GM18507 (cell line): ENCODE results near the gene TEX19.
"Not testable (repeated sequence)": the region's sequence is repeated elsewhere in the genome, so short reads cannot be mapped to it uniquely, and the experiment has no call there.

Experiments used
- DNase-seq: peaks from one replicate; pipeline ENCODE4 v3.0.0; 2011; ENCODE audit warnings: low read depth; ENCODE audit not compliant: insufficient read length; ENCODE audit errors: extremely low spot score
- FAIRE-seq: peaks from 2 replicates; lab custom pipeline; 2011; peaks lifted over from hg19 to GRCh38; lab: Jason Lieb, UNC

TEX19 gene

DNA sequence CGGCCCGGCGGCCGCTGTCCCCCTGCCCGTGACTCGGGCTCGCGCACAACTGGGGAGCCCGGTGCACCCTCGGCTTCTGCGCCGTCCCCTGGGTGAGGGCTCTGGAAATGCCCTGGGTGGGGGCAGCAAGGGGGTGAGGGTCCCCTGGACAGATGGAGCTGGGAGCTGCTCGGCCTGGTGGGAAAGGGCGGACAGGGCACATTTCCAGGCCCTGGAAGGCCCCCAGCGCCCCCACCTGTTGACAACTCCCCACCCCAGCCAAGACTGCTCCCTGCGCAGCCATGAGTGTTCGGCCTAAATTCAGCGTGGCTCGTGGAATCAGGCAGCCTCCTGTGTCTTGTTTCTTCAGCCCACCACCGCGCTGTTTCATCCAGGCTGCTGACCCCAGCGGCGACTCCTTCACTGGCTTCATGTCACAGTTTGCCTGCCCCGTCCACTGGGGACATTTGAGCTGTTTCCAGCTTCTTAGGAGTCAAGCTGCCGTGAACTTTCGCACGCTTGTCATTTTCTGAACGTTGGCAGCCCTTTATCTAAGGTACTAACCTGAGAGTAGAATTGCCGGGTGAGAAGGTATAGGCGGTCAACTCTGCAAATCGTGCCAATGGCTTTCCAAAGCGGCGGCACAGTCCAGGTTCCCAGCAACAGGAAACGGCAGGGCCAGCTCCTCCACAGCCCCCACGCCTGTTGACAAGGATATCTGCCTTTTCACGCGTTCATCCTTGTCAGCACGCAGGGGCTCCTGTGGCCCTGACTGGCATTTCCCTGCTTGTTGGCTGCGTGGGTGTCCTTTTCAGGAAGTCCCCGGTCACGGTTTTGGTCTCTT is 13.4 kb downstream of the TEX19 start:
- FAIRE-seq (no peak), DNase-seq (no peak)

DNA sequence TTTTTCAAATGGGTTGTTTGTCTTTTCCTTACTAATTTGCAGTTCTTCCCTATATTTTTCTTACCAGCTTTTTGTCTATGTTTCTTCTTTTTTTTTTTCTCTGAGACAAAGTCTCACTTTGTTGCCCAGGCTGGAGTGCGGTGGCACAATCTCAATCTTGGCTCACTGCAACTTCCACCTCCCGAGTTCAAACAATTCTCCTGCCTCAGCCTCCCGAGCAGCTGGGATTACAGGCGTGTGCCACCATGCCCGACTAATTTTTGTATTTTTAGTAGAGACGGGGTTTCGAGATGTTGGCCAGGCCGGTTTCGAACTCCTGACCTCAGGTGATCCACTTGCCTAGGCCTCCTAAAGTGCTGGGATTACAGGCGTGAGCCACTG is 14.0 kb downstream of the TEX19 start:
- not testable (repeated sequence) for DNase-seq, FAIRE-seq

DNA sequence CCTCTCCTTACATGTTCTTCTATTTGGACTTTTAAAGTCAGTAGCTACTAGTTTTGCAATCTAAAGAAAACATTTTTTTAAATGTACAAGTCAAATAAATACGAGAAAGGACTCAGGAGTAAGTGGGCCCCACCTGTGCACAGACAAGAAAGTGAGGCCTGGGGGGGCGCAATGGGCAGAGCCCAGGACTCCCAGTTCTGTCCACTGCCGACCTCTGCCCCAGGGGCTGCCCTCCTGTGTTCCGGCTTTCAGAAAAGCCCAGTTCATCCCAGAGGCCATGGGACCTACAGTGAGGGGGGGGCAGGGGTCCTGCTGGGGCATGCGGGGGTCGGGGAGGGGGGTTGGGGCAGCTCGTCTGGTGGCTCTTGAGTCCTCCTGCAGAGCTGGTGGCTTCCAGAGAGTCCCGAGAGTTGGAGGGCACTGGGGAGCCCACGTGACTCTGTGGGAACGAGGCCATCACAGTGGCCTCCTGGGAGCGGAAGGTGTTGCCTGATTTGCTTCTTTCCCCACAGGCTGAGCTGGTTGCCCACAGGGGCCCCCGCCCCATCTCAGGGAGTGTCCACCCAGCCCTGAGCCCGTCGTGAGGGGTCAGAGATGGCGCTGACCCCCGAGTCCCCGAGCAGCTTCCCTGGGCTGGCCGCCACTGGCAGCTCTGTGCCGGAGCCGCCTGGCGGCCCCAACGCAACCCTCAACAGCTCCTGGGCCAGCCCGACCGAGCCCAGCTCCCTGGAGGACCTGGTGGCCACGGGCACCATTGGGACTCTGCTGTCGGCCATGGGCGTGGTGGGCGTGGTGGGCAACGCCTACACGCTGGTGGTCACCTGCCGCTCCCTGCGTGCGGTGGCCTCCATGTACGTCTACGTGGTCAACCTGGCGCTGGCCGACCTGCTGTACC is 14.9 kb downstream of the TEX19 start:
- FAIRE-seq (no peak), DNase-seq (no peak)

DNA sequence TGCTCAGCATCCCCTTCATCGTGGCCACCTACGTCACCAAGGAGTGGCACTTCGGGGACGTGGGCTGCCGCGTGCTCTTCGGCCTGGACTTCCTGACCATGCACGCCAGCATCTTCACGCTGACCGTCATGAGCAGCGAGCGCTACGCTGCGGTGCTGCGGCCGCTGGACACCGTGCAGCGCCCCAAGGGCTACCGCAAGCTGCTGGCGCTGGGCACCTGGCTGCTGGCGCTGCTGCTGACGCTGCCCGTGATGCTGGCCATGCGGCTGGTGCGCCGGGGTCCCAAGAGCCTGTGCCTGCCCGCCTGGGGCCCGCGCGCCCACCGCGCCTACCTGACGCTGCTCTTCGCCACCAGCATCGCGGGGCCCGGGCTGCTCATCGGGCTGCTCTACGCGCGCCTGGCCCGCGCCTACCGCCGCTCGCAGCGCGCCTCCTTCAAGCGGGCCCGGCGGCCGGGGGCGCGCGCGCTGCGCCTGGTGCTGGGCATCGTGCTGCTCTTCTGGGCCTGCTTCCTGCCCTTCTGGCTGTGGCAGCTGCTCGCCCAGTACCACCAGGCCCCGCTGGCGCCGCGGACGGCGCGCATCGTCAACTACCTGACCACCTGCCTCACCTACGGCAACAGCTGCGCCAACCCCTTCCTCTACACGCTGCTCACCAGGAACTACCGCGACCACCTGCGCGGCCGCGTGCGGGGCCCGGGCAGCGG is 15.7 kb downstream of the TEX19 start:
- FAIRE-seq (no peak), DNase-seq (no peak)

DNA sequence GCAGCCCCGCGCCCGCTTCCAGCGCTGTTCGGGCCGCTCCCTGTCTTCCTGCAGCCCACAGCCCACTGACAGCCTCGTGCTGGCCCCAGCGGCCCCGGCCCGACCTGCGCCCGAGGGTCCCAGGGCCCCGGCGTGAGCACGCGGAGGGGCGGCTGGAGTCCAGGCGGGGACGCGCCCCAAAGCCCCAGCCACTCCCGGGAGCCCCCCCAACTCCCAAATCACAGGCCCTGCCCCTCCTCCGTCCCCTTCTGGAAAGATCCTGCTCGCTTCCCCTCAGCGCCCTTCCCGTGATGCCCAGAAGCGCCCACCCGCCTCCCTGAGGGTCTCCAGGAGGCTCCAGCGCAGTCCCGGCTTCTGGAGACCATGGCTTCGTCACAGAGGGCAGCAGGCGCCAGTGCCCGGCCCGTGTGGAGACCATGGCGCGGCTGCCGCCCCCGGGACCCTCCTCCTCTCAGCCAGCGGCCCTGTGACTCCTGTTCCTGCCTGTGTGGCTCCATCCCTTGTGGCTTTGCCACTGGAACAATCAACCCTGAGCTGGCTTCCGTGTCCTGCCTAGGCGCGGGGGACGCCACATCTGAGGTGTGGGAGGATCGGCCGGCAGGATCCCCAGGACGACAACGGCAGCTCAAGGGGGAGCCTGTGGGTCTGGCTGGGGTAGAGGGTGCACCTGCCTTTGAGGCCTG is 16.5 kb downstream of the TEX19 start:
- no peak for FAIRE-seq

DNA sequence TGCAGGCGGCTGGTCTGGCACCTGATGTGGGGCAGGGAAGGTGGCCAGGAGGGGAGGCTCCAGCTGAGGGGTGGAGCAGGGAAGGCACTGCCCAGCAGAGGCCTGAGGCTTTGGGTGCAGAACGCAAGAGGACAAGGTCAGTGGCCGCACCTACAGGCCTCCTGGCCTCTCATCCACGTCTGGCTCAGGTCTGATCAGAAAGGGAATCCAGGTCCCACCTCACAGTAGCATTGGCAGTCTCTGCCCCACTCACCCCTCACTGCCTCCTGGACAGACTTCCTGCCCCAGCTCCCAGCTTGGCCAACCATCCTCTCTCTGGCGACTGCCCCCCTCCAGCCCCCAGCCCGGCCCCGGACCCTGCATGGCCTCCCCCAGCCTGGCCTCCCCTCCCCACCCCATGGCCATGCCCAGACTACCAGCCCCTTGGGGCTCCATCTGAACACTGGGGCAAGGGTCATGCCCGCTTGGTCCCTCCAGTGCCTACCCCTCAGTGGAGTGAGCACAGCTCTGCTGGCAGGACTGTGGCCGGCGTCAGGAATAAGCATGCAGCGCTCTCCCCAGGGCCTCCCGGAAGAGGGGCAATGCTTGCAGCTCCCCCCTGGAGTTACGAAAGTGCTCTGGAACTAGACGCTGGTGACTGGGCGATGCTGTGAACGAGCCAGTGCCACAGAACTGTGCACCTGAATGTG is 17.1 kb downstream of the TEX19 start:
- FAIRE-seq: no peak

More for the DNA sequence above, 16.5 kb downstream of the TEX19 start:
- no peak for DNase-seq

DNA sequence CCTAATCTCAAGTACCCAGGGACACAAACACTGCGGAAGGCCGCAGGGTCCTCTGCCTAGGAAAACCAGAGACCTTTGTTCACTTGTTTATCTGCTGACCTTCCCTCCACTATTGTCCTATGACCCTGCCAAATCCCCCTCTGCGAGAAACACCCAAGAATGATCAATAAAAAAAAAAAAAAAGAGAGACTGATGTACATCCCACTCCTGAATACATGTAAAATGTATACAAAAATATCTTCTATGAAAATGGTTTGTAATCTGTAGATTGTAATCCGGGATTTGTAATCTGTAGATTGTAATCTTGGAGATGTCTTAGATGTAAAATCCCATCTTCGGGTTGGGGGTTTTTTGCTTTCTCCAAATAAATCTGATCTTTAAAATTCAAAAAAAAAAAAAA is 18.2 kb downstream of the TEX19 start:
- FAIRE-seq, DNase-seq: not testable (repeated sequence)

More for the DNA sequence above, 17.1 kb downstream of the TEX19 start:
- DNase-seq: no peak

DNA sequence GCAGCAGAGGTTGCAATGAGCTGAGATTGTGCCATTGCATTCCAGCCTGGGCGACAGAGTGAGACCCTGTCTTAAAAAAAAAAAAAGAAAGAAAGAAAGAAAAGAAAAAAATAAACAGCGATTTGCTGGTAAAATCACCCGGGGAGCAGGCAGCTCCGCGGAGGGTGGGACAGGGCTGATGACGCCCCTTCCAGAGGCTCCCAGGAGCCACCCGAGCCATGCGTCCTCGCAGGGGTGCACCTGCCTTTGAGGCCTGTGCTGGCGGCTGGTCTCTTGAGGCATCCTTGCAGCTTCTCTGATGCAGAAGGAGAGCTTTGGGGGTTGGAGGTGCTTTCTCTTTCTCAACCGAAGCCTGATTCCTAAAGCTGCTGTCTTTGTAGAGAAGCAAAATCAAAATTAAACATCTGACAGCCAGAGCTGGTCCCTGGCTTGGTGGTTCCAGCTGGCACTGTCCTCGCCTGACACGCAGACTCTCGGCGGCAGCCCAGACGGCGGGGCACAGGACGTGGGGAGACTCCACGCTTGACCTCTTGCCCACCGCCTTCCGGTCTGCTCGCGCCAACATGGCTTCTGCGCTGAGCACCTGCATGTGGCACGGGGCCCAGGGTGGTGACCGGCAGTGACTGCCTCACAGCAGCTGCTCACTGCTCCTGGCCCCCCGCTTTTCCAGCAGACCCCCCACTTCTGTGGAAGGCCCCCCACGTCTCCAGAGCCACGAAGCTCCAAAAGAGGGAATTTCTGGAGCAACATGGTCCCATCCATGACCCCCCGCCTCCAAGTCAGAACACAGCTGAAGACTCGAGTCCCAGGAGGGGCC is 19.1 kb downstream of the TEX19 start:
- FAIRE-seq: no peak
- no peak for DNase-seq

DNA sequence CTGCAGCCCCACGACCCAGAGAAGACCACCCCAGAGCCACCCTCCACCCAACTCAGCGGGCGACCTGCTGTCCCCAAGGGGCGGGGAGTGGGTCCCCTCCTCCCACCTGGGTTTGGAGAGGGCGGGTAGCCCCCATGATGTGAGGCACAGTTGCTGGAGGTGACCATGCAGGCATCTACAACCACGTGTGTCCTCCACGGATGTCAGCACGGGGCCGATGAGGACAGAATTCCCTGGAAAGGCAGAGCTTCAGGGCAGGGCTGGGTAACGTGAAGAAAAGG is 19.6 kb downstream of the TEX19 start:
- DNase-seq: no peak
- no peak for FAIRE-seq

DNA sequence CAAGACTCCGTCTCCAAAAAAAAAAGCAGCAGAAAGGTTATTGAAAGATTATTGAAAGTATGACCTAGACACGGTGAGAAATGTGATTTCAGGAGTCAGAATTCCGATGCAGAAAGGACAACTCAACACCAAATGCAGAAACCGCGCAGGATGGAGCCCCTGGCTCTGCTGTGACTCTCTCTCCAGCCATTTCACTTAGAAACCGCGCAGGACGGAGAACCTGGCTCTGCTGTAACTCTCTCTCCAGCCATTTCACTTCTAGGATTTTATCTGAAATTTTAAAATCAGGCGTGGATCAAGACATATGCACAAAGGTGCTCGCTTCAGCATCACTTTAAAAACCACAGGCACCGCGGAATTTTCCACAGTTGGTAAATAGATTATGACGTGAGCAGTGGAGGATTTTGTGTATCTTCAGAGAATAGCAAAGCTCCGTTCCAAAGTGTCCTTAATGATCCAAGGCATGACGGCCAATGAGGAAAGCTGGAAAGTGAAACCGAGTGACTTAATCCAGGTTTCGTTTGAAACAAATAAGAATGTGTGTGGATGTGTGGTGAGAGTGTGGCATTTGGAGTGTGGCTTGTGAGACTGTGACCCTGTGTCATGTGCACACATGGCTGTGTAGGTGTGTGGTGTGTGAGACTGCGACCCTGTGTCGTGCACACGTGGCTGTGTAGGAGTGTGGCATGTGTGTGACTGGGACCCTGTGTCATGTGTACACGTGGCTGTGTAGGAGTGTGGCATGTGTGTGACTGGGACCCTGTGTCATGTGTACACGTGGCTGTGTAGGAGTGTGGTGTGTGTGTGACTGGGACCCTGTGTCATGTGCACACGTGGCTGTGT is 22.0 kb downstream of the TEX19 start:
- no peak for FAIRE-seq
- DNase-seq: no peak

DNA sequence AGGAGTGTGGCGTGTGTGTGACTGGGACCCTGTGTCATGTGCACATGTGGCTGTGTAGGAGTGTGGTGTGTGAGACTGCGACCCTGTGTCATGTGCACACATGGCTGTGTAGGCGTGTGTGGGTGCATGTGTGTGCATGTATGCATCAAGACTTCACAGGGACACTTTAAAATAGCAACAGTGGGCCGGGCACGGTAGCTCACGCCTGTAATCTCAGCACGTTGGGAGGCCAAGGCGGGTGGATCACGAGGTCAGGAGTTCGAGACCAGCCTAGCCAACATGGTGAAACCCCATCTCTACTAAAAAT is 22.6 kb downstream of the TEX19 start:
- not testable (repeated sequence) for DNase-seq, FAIRE-seq

DNA sequence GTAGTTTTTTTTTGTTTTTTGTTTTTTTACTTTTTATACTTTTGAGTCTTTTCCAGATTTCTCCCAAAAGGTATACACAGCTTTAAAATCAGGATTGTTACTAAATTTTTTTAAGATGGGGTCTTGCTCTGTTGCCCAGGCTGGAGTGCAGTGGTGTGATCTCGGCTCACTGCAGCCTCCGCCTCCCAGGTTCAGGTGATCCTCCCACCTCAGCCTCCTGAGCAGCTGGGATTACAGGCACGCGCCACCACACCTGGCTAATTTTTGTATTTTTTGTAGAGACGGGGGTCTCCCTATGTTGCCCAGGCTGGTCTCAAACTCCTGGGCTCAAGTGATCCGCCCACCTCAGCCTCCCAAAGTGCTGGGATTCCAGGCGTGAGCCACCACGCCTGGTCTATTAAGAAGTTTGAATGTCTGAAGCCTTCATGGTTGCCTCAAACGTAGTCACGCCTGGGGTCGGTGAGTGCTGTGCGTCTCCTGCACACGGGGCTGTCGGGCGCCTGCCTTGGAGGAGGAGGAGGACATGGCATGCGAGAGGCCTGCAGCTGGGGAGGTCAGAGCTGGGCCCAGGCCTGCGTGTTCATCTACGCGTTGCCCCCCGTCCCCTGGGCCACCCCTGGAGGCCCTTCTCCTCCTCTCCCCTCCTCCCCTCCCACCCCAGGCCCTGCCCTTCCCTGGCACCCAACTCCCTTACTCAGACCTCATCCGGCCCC is 23.3 kb downstream of the TEX19 start:
- DNase-seq, FAIRE-seq: not testable (repeated sequence)

DNA sequence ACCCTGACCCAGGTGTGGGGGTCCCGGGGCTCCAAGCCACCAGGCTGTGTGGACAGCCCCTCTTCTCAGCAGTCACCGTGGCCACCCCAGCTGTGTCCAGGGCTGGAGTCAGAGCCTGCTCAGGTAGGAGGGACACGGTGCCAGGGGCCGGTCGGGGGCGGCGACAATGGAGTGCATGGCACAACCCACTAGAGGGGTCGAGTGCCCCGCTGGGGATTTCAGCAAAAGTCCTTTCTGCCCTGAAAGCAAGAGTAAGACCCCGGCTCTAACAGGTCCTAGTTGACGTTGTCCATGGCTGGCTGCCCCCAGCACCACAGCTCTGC is 23.8 kb downstream of the TEX19 start:
- FAIRE-seq (no peak), DNase-seq (no peak)

DNA sequence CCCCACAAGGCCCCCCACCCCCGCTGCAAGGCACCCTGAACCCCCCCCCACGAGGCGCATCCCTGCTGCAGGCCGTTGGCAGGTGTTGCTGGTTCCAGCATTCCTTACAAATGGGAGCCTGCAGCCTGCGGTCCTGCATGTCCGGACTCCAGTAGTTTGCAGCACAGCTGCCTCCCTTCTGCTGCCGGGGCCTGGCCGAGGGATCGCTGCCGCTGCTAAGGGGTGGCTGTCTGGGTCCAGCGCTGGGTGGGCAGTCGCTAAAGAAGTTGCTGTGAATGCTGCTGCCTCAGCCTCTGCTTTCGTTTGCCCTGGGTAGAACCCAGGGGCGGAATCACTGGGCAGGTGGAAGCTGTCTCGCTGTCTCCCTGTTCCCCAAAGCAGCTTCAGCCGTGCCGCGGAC is 24.4 kb downstream of the TEX19 start:
- no peak for DNase-seq
- no peak for FAIRE-seq

DNA sequence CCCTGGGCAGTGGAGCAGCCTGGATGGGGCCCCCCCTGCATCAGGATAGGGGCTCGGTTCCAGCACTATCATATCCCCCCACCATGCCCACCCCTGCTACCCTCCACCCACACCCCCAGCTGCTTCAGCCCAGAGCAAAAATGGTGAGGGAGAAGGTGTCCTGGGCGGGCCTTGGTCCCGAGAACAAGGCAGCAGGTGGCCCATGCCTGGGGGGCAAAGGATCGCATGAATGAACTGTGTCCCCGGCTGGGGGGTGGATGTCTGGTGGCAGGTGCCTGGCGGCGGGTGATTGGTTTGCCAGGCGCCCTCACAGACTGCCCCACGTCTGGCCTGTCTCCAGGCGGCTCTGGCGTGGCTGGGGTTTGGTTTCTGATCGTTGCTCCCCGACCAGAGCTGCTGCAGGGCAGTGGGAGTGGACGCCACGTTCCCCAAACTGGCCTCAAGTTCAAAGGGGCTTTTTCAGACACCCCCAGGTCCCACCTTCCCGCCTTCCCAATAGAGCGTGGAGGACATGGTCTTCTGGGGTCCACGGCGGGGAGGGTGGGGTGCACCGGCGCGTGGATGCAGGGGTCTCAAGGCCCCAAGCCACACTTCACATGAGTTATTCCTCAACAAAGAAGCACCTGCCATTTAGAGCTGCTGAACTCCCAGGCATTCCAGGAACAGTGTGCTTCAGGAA is 25.1 kb downstream of the TEX19 start:
- FAIRE-seq: no peak
- DNase-seq: no peak

DNA sequence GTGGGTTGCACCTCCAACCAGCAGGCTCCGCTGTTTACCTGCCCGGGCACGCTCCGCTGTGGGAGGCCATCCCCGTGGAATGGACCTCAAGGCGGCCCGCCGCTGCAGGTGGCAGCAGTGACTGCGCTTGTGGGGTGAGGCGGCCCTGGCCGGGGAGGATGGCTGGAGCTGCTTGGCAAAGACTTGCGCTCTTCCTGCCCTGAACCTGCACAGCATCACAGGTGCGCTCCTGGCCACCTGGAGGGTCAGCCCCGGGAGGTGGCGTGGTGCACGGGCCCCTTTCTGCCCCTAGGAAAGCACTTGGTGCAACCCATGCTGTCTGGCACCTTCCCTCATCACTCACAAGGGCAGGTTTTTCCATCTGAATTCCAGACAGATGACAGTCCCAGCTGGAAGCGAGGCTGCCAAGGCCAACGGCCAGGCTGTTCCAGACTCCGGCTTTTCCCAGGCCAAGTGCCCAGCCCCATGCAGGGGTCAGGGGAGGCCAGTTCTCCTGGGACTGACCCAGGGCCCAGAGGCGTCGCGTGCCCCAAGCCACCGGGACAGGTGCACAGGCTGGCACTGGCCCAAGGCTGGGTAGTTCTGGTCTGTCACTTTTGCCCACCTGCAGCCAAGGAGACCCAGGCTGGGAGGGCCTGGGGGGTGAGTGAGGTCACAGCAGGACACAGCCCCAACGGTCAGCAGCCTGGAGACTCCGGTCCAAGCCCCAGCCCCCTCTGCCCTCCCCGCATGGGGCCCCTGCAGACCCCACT is 25.9 kb downstream of the TEX19 start:
- FAIRE-seq (no peak), DNase-seq (no peak)
